GM18526 (cell line): ENCODE results near the gene GOLGA8A.
A peak's percentile ranks its signal among the peaks of the same experiment; 100 is the strongest.

Source experiments
- POLR2A ChIP-seq: IDR thresholded peaks from 3 replicates; pipeline ENCODE4 v1.6.1; 2011; ENCODE audit not compliant: insufficient read length; ENCODE audit errors: extremely low read depth

The GOLGA8A gene

DNA sequence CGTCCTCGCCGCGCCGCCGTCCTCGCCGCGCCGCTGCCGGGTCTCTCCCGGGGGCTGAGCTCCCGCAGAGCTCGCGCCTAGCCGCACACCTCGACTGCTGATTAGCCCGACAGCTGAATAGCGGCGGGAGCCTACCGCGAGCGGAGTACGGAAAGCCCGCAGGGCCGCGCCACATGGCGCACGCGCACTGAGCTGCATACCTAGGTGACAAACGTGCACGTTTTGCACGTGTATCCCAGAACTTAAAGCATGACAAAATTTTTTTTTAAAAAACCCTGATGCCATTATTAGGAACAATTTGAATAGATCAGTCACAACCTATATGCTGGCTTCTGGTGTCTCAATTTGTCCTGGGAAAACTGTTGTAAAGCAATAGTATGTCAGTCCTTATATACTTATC lies at the start of gene GOLGA8A:
Gene GOLGA8A (minus strand): TSS at position 122 of the 400 bp plus-strand sequence. CDS start 48,117 bp downstream, outside the sequence.
- peak; percentile 26 for TF ChIP-seq POLR2A

GRCh38 chr15:34483644-34484043 lies 46.0 kb upstream of the GOLGA8A start:
- no peak for TF ChIP-seq POLR2A

DNA sequence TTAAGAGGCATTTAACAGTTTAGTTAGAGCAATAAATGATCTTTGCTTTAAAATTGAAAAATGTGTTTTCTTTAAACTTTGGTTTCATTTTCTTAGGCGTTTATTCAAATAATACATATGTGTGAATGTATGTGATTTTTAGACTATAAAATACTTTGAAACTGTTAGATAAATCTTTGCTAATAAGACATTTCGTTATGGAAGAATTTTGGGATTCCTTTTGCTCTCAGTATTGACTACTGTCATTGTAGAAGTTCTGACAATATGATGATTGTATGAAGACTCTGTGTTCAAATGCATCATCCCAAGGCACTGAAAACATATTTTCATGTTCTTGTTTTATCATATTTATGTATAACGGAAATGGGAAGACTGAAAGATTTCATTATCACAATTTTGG lies 43.8 kb upstream of the GOLGA8A start:
- TF ChIP-seq POLR2A, result no peak

DNA sequence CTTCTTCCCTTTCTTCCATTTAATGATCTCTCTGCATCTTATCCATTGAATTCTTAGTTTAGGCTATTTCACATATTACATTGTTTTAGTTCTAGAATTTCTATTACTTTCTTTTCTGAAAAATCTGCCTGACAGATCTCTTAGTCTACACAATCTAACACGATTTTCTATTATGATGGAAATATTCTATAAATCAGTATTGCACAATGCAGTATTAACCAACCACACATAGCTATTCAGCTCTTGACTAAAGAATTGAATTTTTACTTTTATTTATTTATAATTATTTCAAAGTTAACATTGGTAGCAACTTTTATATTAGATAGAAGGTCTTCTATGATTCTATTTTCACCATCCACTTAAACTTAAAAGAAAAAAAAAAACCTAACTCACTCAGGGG lies 36.2 kb upstream of the GOLGA8A start:
- TF ChIP-seq POLR2A, result no peak

- TF ChIP-seq POLR2A, result no peak
These were observed 35.3 kb upstream of the GOLGA8A start for GRCh38 chr15:34472947-34473346.

GRCh38 chr15:34470892-34471291 lies 33.3 kb upstream of the GOLGA8A start:
- TF ChIP-seq POLR2A, result no peak

DNA sequence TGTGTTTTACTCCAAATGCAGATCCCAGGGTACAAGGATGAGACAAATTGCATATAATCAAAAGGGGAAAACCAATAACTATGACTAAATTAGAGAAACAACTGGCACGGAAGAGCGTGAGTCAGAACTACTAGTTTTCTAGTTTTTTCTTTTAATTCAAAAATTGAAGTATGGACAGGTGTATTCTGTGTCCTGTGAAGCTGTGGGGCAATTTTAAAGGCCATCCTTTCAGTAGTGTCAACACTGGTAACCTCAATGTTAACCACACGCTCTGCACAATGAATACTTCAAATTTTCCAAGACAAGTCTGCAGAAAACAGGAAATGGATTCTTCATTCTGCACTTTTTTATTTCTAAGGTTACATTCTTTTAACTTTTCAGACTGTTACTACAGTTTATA lies 32.5 kb upstream of the GOLGA8A start:
- no peak for TF ChIP-seq POLR2A

- no peak for TF ChIP-seq POLR2A
These were observed 24.1 kb upstream of the GOLGA8A start for GRCh38 chr15:34461730-34462129.

GRCh38 chr15:34460451-34460850 lies 22.8 kb upstream of the GOLGA8A start:
- TF ChIP-seq POLR2A, result no peak

- TF ChIP-seq POLR2A, result no peak
These were observed 19.1 kb upstream of the GOLGA8A start for GRCh38 chr15:34456658-34457057.

DNA sequence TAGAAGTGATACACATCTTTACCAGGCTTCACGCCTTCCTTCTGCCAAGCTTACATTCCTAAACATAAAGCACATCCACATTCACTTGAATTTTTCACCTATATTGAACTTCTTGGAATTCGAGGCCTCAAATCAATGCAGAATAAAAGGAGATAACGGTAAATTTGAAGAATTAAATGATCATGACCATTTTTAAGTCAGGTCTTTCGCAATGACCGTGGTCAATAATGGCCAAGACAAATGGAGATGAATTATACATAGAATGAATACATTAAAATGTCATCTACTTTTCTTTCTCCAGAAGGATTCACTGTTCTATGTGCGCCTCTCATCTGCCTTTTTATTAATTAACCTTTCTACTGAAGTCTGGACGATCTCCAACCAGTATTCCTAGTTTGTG lies 5.3 kb upstream of the GOLGA8A start:
- TF ChIP-seq POLR2A, result no peak

DNA sequence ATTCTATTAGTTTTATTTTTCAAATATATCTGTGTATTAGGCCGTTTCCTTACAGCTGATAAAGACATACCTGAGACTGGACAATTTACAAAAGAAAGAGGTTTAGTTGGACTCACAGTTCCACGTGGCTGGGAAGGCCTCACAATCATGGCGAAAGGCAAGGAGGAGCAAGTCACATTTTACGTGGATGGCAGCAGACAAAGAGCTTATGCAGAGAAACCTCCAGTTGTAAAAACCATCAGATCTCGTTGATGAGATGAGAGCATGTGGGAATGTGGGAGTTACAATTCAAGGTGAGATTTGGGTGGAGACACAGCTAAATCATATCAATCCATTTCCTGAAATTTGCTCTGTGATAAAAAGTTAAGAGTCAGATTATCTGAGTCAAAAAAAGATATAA lies 2.3 kb upstream of the GOLGA8A start:
- TF ChIP-seq POLR2A, result no peak

- TF ChIP-seq POLR2A, result no peak
These were observed 609 bp downstream of the GOLGA8A start for GRCh38 chr15:34436956-34437442.

DNA sequence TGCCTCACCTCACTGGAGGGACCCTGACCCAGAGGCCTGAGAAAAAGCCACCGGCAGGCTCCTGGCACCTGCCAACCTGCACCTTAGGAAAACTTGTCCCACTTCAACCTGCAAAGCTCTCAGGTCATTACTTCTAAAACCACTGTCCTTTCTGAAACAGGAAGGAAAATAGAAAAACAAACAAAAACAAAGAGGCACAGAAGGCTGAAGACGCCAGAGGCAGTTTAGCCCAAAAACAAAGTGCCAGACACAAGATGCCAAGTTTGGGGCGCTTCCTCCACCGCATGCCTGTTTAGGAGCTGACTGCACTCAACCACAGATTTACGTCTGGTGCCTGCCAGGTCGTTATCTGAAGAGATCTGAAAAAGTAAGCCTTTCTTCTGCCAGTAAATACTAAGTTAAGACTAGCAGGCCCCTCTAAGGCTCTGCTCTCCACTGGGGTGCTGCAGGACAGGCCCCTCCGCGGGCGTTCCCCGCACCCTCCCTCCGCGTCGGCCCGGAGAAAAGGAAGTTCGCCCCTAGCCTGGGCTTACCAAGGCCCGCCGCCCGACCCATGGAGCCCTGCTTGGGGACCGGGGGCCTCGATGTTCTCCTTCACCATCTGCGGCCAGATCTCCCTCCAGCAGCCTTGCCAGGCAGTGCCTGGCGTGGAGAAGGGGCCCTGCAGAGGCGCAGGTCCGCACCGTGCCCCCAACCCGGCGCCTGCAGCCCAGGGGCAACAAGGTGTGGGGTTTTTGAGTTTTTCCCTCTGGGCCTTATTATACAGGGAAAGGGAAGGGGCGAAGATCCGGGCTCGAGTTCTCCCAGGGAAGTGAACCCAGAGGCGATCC lies 1.3 kb downstream of the GOLGA8A start:
- no peak for TF ChIP-seq POLR2A

DNA sequence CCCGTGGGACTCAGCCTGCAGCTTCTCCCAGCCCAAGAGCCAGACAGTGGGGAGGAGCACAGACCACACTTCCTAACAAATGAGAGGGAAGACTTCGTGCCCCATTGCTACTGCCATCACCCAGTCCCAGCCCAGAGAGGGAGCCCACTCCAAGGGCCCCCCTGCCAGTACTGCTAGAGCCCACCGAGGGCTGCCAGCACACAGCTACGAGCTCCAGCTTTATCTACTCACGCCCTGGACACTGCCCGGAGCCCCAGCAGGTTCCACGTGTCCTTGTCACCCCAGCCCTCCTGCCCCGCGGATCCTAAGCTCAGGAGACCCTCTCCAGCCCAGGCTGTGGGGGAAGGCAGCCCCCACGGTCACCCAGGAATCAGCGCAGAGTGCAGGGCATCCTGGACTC lies 1.9 kb downstream of the GOLGA8A start:
- no peak for TF ChIP-seq POLR2A

- TF ChIP-seq POLR2A, result no peak
These were observed 2.8 kb downstream of the GOLGA8A start for GRCh38 chr15:34434627-34435305.
